GM12865 (cell line): ENCODE results near the gene COL4A6.

Source experiments
- DNase-seq: peaks from one replicate; pipeline ENCODE4 v3.0.0; 2010; ENCODE audit warnings: low read depth
- H3K4me3 ChIP-seq: 2 replicates; pipeline ENCODE4 v1.5.1; 2011; ENCODE audit warnings: mild to moderate bottlenecking, low read depth, low read length, control low read depth
- TF ChIP-seq, protein P1 (sequence below): IDR thresholded peaks from 2 replicates; pipeline ENCODE4 v1.5.1; 2011; ENCODE audit warnings: low read length, control low read depth, low read depth, inconsistent platforms; ENCODE audit not compliant: insufficient read depth; ENCODE audit errors: missing control alignments

The COL4A6 gene

DNA sequence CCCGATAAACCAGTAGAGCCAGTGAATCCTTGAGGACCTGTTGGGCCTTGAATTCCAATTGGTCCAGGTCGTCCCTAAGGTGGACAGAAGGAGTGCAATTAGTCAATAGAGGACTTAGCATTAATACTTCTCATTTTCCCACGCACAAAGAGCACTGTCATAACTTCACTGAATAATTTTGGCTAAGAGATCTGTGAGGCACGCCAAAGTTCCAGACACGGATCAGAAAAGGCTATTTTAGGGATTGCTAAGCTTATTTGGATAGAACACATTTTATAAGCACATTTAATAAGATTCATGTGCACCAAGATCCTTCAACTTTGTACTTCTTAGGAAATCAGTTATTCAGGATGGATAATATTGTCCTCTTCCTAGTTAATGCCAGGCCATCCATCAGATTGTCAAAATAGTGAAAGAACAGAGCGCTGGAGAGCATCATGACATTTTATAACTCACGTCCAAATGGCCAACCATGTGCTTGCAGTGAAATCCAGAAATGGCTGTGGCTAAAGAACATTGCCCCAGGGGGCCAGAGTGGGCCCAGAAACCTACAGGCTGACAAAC, 216.8 kb downstream of the COL4A6 start:
- TF ChIP-seq, protein P1, sequence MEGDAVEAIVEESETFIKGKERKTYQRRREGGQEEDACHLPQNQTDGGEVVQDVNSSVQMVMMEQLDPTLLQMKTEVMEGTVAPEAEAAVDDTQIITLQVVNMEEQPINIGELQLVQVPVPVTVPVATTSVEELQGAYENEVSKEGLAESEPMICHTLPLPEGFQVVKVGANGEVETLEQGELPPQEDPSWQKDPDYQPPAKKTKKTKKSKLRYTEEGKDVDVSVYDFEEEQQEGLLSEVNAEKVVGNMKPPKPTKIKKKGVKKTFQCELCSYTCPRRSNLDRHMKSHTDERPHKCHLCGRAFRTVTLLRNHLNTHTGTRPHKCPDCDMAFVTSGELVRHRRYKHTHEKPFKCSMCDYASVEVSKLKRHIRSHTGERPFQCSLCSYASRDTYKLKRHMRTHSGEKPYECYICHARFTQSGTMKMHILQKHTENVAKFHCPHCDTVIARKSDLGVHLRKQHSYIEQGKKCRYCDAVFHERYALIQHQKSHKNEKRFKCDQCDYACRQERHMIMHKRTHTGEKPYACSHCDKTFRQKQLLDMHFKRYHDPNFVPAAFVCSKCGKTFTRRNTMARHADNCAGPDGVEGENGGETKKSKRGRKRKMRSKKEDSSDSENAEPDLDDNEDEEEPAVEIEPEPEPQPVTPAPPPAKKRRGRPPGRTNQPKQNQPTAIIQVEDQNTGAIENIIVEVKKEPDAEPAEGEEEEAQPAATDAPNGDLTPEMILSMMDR: no peak
- no peak overlapping the region for H3K4me3 ChIP-seq
- DNase-seq: no peak

DNA sequence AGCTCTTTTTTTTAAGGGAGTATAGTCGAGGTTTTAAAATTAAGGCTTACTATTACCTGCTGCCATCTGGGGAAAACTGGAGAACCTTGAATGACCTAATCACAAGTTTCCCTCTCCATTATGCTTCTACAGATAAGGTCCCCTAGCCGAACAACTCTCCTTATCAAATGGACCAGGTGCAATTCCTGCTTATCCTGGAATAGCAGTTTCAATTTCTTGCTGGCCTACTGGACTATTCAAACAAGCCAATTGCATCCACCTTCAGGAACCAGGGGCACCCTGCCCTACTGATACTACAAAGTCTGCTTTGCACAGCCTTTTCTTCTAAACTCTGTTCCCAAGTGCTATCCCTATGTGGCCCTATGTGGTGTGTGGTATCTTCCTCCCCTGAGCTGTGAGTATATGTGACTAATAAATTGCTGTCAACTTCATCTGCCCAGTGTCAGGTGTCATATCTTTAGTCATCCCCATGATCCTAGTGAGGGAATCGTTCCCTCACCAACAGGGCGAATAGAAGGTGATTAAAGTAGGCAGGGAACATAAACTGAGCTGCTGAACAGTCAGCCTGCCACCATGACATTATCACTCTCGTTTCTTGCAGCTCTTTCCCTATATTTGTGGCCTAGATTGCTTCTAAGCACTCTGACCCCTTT, 218.1 kb downstream of the COL4A6 start:
- TF ChIP-seq, protein P1: no peak
- DNase-seq: no peak
- no peak overlapping the region for H3K4me3 ChIP-seq

DNA sequence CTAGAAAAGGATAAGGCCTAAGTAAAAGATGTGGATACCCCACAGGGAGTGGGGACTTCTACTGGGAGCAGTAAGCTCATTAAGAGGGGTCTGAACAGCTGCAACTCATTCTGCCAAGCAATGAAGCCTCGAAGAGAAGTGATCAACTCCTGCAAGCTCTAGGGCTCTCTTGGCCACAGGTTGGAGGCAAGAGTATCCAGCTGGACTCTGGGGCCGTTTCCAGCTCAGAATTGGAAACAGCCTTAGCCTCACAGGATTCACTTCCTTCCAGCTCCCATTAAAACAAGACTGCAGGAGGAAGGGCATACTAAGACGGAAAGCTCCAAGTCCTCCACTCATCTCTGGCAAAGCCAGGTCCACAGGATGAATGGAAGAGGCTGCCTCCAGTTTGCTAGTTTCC, 220.3 kb downstream of the COL4A6 start:
- DNase-seq: no peak
- TF ChIP-seq, protein P1: no peak
- no peak overlapping the region for H3K4me3 ChIP-seq

DNA sequence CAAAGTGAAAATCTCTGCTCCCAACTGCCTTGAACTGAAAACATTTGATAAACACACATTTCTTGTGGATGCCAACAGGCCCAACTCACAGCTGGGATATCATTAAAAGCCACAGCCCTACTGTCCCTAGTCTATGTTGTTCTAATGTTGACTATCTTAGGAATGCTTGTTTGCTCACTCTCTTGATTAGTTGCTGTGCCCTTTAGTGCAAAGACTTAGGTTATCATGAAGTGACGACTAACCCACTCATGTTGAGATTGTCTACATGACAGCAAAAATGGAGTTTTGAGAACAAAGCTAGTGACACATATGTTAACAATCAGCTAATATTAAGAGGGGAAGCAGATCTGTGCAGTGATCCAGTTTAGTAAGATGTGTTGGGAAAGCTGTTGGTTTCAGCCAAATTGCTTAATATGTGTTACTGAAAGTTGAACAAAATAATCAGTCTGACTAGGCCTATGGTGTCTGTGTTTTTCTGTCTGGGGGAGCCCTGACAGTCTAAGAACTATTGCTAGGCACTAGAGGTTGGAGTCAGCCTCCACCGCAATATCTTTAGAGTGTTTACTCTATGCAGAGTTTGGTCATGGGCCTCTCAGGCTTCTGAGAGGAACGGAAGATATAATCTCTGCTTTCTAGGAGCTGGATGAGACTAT, 221.2 kb downstream of the COL4A6 start:
- no peak for DNase-seq
- no peak overlapping the region for H3K4me3 ChIP-seq
- TF ChIP-seq, protein P1: no peak

DNA sequence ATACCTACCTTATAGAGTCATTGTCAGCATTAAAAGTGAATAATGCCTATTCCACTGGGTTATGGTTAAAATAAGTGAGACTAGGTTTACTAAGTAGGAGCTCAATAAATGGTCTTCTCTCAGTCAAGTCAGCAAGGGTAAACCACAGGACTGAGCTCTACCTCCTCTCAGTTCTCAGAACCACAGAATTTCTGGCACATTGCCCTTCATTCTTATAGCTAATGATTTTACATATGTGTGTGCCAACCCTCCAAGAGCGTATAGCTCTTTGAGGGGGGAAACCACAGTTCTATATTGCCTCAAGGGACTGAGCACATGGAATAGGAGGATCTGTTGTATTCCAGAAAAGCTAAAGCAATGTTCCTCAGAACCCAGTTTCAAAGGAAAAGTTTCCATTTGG, 221.8 kb downstream of the COL4A6 start:
- TF ChIP-seq, protein P1: no peak
- no peak overlapping the region for H3K4me3 ChIP-seq
- no peak for DNase-seq

DNA sequence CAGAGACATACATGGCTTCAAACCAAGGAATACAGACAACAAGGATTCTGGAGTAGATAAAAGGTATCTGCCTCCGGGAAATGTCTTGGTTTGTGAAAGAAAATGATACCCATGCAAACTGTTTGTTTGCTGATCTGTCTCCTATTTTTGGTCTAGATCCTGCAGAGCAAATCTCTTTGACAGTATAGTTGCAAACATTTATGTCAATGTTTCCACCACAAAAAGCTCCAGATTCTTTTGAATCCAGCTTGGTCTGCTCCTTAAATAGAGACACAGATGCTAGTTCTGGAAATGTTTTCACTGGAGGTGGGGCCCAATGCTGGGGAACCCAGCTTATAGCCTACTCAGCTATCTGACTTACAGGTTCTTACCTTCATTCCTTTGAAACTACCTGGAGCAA, 226.9 kb downstream of the COL4A6 start:
- DNase-seq: no peak
- no peak overlapping the region for H3K4me3 ChIP-seq
- TF ChIP-seq, protein P1: no peak

DNA sequence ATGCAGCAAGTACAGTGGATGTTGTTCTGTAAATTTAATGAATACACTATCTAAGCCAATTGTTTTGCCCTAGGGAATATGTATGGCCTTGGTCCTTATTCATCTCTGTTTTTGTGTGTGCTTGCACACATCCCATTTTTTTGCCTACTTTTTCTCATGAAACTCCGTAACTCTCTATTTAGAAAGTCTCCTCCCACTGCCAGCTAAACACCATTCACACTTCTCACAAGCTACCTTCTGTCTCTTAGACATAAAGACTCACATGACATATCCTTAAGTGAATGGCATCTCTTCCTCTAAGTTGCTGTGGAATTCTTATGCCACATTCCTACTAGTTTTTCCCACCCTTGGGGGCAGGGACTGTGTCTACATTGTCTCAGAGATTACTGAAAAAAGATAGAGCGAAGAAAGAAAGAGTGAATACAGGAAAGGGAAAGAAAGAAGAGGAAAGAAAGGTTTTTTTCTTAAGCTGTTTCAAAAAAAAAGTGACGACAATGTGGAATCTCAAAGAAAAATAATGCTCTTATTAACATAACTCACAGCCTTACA, 229.1 kb downstream of the COL4A6 start:
- TF ChIP-seq, protein P1: no peak
- no peak for DNase-seq
- H3K4me3 ChIP-seq: no peak overlapping the region
